HG03066 (cell line): ENCODE measurements around the gene COMMD2.

Experiments
- ATAC-seq: cut with Tn5 transposase; IDR thresholded peaks from one replicate; pipeline ENCODE4 v1.9.1; 2021; ENCODE audit warnings: low read depth; ENCODE audit not compliant: unreplicated experiment

The COMMD2 gene

DNA sequence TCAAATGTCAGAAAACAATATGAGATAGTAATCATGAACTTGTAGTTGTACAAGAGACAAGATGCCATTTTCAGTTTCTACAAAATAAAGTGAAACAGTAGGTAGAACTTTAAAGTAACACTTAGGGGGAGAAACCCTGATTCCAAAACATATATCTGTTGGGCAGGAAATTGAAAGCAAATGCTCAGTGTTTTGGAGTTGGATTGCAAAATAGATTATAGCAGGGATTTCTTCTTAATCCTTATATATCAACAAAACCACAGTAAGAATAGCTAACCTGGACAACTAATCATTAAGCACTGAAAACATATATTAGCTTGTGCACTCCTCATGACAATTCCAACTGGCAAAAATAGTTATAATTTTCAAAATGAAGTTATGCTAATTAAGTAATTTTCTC, 46.9 kb downstream of the COMMD2 start:
- ATAC-seq = no peak

DNA sequence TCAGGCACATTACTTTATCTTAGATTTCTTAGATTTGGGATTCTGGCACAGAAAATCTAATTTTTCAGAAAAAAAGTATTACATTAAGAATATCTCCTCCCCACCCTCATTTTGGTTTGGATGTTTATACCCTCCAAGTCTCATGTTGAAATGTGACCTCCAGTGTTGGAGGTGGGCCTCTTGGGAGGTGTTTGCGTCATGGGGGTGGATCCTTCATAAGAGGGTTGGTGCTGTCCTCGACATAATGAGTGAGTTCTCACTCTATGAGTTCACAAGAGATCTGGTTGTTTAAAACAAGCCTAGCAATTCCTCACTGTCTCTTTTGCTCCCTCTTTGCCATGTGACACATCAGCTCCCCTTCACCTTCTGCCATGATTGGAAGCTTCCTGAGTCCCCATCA, 48.8 kb downstream of the COMMD2 start:
- no peak for ATAC-seq

GRCh38 chr3:149702691-149703441, 49.4 kb downstream of the COMMD2 start:
- ATAC-seq = no peak

GRCh38 chr3:149701977-149702350, 50.3 kb downstream of the COMMD2 start:
- ATAC-seq = peak; percentile 41

DNA sequence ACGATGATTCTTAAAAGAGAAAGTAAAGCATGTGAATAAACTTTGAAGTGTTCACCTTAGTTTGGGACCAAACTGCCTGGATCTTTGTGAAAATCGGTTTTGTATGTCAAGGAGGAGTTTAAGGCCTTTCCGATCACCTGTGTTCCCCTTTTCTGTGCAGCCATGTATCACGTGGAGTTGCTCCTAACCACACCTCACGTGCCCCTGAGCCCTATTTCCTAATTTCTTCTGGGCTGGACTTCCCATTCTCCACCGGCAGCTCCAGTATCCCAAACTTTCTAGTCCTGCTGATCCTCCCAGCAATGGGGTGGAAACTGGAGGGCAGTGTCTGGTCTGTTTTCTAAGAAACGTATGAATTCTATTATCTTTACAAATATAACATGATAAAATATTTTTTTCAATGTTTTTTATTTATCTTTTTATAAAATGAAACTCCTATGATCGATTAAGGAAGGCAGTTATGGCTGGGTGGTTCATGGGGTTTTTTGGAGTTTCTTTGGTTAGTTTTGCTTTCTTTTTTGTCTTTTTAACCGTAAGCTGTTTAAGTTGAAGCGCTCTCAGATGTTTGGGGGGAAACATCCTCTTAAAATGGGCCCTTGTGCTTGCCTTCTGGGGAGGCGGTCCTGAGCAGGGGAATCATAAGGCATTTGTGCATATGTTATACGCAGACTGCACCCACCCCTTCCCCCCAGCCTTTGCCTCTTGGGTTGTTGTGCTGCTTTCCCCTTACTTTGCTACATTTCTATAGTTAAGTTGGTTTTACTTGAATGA, 50.9 kb downstream of the COMMD2 start:
- peak; percentile 63 for ATAC-seq
